ENCODE measurements around the gene THRB.

THRB gene

DNA sequence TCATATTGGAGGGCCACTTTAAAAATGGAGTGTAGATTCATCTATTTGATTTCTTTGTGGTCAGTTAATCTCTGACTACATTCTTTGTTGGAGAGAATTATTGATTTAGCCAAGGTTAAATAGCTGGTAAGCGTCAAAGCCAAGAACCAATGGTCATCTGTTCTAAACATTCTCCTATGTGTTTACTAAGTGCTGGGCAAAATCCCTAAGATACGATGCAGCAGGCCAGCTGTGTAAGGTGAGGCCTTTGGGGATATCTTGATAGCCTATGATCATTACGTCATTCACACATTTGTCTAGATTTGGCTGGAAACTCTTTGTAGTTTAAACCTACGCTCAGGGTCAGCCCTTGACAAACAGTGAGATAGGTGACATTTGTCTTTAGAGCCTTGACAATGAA, 313.4 kb downstream of the THRB start:
- no peak for DNase-seq (ENCODE audit: extremely low read depth, low read depth)
- H3K4me3 ChIP-seq (replicated peaks; ENCODE audit: low read depth, low read length) = no peak overlapping the region
- TF ChIP-seq, protein P1, sequence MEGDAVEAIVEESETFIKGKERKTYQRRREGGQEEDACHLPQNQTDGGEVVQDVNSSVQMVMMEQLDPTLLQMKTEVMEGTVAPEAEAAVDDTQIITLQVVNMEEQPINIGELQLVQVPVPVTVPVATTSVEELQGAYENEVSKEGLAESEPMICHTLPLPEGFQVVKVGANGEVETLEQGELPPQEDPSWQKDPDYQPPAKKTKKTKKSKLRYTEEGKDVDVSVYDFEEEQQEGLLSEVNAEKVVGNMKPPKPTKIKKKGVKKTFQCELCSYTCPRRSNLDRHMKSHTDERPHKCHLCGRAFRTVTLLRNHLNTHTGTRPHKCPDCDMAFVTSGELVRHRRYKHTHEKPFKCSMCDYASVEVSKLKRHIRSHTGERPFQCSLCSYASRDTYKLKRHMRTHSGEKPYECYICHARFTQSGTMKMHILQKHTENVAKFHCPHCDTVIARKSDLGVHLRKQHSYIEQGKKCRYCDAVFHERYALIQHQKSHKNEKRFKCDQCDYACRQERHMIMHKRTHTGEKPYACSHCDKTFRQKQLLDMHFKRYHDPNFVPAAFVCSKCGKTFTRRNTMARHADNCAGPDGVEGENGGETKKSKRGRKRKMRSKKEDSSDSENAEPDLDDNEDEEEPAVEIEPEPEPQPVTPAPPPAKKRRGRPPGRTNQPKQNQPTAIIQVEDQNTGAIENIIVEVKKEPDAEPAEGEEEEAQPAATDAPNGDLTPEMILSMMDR (IDR thresholded peaks at IDR 0.05; ENCODE audit: low read depth, low read length, missing control alignments) = no peak

DNA sequence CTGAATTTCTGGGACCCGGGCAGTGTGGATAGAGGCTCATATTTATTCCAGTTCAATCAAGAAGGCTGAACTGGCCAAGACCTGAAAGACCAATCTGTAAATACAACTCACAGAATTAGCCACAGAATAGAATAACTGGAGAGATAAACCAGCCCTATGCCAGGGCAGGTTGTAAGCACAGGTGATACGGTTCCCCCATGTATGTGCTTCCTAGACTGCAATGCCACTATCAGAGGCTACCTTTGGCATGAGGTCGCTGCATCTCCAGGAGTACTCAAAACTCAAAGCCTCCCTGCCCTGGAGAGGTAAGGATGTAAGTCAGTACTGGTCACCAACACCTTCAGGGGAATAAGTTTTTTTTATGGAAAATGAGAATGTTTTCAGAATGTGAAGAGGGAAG, 314.0 kb downstream of the THRB start:
- TF ChIP-seq, protein P1 (IDR thresholded peaks at IDR 0.05; ENCODE audit: low read depth, low read length, missing control alignments) = no peak
- H3K4me3 ChIP-seq (replicated peaks; ENCODE audit: low read depth, low read length) = no peak overlapping the region
- no peak for DNase-seq (ENCODE audit: extremely low read depth, low read depth)

DNA sequence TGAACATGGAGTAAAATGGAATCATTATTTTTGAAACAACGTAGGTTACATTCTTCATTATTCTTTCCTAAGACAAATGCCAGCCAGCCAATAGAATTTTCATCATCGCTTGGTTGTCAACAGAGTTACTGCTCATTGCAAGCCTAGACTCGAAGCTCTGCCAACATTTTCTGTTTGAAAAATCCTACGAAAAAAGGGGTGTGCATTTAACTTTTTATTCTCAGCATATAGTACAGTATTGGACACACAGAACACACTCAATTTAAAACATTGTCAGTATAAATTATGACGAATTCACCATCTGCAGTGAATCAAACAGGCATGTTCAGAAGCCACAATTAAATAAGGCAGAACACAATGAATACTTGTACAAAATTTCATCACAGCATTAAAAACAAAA, 317.4 kb downstream of the THRB start:
- TF ChIP-seq, protein P1 (IDR thresholded peaks at IDR 0.05; ENCODE audit: low read depth, low read length, missing control alignments) = no peak
- no peak for DNase-seq (ENCODE audit: extremely low read depth, low read depth)
- H3K4me3 ChIP-seq (replicated peaks; ENCODE audit: low read depth, low read length) = no peak overlapping the region

DNA sequence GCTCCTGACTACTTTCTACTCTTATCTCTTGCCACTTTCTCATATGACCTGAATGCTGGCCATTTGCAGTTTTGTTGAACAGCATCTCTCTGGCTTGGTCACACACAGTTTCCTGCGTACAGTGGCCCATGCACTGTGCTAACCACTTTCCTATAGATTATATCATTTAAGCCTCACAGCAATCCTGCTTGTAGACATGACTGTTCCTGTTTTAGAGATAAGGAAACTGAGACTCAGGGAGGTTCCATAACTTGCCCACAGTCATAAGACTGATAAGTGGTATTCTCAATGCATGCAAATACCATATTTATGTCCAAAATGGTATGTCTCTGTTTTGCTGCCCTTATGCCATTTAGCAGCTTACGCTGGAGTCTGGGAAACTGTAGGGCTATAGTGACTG, 320.0 kb downstream of the THRB start:
- no peak for DNase-seq (ENCODE audit: extremely low read depth, low read depth)
- TF ChIP-seq, protein P1 (IDR thresholded peaks at IDR 0.05; ENCODE audit: low read depth, low read length, missing control alignments) = no peak
- no peak overlapping the region for H3K4me3 ChIP-seq (replicated peaks; ENCODE audit: low read depth, low read length)

DNA sequence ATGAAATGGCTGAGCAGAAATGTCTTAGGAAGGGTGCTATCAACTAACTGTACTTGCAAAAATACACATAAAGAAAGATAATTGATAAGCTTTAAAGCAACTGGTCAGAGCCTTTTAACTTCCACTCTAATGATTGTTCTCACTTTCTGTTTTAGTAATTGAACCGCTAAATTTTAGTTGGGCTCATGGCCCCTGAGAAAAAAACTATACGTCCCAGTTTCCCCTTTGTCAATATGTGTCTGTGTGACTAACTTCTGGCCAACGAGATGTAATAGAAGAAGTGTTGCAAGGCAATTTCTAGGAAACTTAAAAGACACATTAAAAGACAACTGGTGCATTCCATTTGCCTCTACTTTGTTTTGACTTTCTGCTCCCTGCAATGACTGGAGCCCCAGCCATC, 325.7 kb downstream of the THRB start:
- TF ChIP-seq, protein P1 (IDR thresholded peaks at IDR 0.05; ENCODE audit: low read depth, low read length, missing control alignments) = no peak

DNA sequence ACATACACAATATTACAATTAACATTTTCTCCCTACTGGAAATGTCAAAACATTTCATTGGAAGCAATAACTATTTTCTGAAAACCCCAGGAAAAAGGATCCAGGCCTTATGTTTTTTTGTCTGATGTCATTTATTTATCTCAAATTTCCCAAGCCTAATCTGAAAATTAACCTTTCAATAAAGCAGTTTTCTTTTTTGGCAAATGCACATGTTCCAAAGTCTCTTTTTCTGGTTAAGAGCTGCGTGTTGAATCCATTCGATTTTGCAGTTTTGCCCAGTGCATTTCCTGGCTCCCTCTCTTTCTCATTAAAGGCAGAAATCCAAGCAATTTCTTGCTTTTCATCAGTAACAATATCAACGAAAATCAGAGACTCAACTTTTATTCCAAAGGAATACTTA, 327.2 kb downstream of the THRB start:
- H3K4me3 ChIP-seq (replicated peaks; ENCODE audit: low read depth, low read length) = no peak overlapping the region
- TF ChIP-seq, protein P1 (IDR thresholded peaks at IDR 0.05; ENCODE audit: low read depth, low read length, missing control alignments) = no peak
- no peak for DNase-seq (ENCODE audit: extremely low read depth, low read depth)

More for the DNA sequence above, 325.7 kb downstream of the THRB start:
- H3K4me3 ChIP-seq (replicated peaks; ENCODE audit: low read depth, low read length) = no peak overlapping the region
- DNase-seq (ENCODE audit: extremely low read depth, low read depth) = no peak

DNA sequence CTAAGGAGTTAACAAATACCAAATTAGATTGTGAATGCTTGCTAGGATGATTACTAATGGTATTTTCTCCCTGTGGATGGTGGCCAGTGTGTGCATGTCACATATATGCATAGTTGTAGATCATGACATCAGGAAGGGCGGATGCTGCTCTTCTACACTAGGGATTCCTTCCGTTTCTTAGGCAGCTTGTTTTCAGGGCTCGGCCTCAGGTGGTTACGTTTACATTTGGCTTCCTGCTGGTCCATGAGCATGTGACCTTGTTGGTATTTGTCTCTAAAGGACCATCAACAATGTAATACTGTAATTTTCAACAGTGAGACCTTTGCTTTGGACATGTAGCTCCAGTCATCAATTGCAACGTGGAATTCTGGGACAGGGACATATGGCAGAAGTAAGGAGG, 328.1 kb downstream of the THRB start:
- no peak for DNase-seq (ENCODE audit: extremely low read depth, low read depth)
- TF ChIP-seq, protein P1 (IDR thresholded peaks at IDR 0.05; ENCODE audit: low read depth, low read length, missing control alignments) = no peak
- no peak overlapping the region for H3K4me3 ChIP-seq (replicated peaks; ENCODE audit: low read depth, low read length)
